DND-41 (cell line): ENCODE results near the gene TOX2.
"Not testable (repeated sequence)": the region's sequence is repeated elsewhere in the genome, so short reads cannot be mapped to it uniquely, and the experiment has no call there.

Experiments
- ATAC-seq: fragments of 200-7000 bp; cut with Tn5 transposase; 3 replicates; pipeline ENCODE4 v1.9.1; 2021; ENCODE audit warnings: low read depth; ENCODE audit not compliant: insufficient read depth
- DNase-seq: peaks from one replicate; pipeline ENCODE4 v3.0.0-alpha.2; 2020
- H2AFZ ChIP-seq: 2 replicates; pipeline ENCODE4 v1.6.0; 2012; ENCODE audit warnings: low read depth, low read length
- H3K27ac ChIP-seq: 2 replicates; pipeline ENCODE4 v1.5.1; 2012; ENCODE audit warnings: low read length, inconsistent platforms
- H3K27me3 ChIP-seq: fragments of 200-600 bp; sonication (generic); 2 replicates; pipeline ENCODE4 v1.6.0; 2012; ENCODE audit warnings: low read length, mild to moderate bottlenecking, inconsistent platforms; ENCODE audit not compliant: insufficient read depth, poor library complexity
- H3K36me3 ChIP-seq: 2 replicates; pipeline ENCODE4 v1.5.1; 2012; ENCODE audit warnings: low read length, inconsistent platforms; ENCODE audit not compliant: insufficient read depth
- H3K4me1 ChIP-seq: 2 replicates; pipeline ENCODE4 v1.5.1; 2012; ENCODE audit warnings: mild to moderate bottlenecking, low read length; ENCODE audit not compliant: insufficient read depth
- H3K4me2 ChIP-seq: 2 replicates; pipeline ENCODE4 v1.6.0; 2012; ENCODE audit warnings: mild to moderate bottlenecking, moderate library complexity, low read length, inconsistent platforms; ENCODE audit not compliant: insufficient read depth
- H3K4me3 ChIP-seq, 2 experiments: fragments of 200-600 bp in 1 of 2; shearing (Covaris generic) in 1 of 2; 2 replicates each; pipeline ENCODE4 v1.5.1; 2012 to 2016; ENCODE audit warnings: inconsistent platforms in 2 of 2, low read length in 2 of 2, mild to moderate bottlenecking in 2 of 2, low read depth in 1 of 2, moderate library complexity in 1 of 2
- H3K79me2 ChIP-seq: 2 replicates; pipeline ENCODE4 v1.6.0; 2012; ENCODE audit warnings: low read length, inconsistent platforms; ENCODE audit not compliant: insufficient read depth
- H3K9ac ChIP-seq: 2 replicates; pipeline ENCODE4 v1.6.0; 2012; ENCODE audit warnings: low read depth, mild to moderate bottlenecking, inconsistent platforms, low read length, moderate library complexity
- H3K9me3 ChIP-seq: 2 replicates; pipeline ENCODE4 v1.5.1; 2012; ENCODE audit warnings: low read length, moderate library complexity, mild to moderate bottlenecking, inconsistent platforms; ENCODE audit not compliant: insufficient read depth, severe bottlenecking
- H4K20me1 ChIP-seq: 2 replicates; pipeline ENCODE4 v1.6.0; 2012; ENCODE audit warnings: low read length; ENCODE audit not compliant: insufficient read depth
- EZH2 ChIP-seq: IDR thresholded peaks from 3 replicates; pipeline ENCODE4 v1.6.1; 2012; ENCODE audit warnings: borderline replicate concordance, low read depth, mild to moderate bottlenecking, moderate library complexity, low read length, inconsistent platforms; ENCODE audit not compliant: severe bottlenecking
- TF ChIP-seq, protein P1 (sequence below): IDR thresholded peaks from 2 replicates; pipeline ENCODE4 v1.5.1; 2012; ENCODE audit warnings: borderline replicate concordance, low read length, moderate library complexity, mild to moderate bottlenecking; ENCODE audit not compliant: poor library complexity, severe bottlenecking; ENCODE audit errors: extremely low read depth

TOX2 gene

DNA sequence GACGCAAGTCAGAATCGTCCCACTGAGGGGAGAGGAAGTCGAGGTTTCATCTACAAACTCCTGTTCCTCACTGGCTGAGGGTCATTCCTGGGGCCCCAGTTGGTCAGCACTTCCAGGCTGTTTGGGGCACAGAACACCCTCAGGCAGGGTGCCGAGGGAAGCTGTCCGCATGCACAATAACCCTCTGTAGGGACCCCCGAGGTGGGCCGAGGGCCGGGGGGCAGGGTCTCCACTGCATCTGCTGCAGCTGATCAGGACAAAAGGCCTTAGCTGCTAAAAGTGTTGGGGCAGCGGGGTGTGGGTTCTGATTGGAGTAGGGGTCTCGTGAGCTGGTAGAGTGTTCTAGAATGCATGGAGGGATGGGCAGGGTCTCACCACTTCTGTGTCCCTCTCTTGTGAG is 125.1 kb downstream of the TOX2 start:
- Histone ChIP-seq H3K79me2 (no peaks in the 10 kb centered on the region), H3K9ac (no peak overlapping the region), H2AFZ (no peak overlapping the region), H3K36me3 (no peaks in the 10 kb centered on the region), H3K4me2 (no peak overlapping the region), H3K27ac (no peak overlapping the region), H3K4me3 (no peak overlapping the region), H3K27me3 (peaks cover 9% of the 10 kb centered on the region), H3K4me1 (no peaks in the 10 kb centered on the region), H4K20me1 (peaks cover 13% of the 10 kb centered on the region; the same call in 1 of the 2 replicates), H3K9me3 (no peaks in the 10 kb centered on the region)
- TF ChIP-seq, protein P1, sequence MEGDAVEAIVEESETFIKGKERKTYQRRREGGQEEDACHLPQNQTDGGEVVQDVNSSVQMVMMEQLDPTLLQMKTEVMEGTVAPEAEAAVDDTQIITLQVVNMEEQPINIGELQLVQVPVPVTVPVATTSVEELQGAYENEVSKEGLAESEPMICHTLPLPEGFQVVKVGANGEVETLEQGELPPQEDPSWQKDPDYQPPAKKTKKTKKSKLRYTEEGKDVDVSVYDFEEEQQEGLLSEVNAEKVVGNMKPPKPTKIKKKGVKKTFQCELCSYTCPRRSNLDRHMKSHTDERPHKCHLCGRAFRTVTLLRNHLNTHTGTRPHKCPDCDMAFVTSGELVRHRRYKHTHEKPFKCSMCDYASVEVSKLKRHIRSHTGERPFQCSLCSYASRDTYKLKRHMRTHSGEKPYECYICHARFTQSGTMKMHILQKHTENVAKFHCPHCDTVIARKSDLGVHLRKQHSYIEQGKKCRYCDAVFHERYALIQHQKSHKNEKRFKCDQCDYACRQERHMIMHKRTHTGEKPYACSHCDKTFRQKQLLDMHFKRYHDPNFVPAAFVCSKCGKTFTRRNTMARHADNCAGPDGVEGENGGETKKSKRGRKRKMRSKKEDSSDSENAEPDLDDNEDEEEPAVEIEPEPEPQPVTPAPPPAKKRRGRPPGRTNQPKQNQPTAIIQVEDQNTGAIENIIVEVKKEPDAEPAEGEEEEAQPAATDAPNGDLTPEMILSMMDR = no peak
- no peak for TF ChIP-seq EZH2
- no peak for ATAC-seq
- no peak for DNase-seq

DNA sequence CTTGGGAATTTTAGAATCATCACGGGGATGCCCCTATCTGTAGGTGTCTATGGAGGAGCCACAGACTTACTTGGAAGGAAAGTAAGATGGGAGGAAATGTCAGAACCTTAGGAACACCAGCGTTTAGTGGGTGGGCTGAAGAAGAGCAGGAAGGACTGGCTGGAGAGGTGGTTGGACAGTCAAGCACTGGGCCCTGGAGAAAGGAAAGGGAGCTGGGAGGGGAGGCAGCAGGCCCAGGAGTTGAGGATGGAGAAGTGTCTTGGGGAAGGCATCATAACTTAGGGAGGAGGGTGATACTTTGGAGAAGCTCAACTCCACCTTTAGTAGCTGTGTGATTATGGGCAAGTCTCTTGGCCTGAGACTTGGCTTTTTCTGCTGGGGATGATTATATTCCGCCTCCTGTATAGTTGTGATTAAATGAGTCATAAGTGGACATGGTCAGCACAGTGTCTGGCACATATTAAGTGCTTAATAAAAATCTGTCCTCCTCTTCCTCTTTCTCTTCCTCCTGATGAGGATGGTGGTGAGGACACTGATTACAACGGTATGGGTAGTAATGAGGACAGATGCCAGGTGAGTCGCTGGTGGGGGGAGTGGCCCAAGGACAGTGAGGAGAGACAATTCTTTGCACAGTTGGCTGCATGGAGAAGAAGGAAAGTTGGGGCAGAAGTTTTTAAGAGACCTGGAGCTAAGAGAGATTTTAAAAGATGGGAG is 125.7 kb downstream of the TOX2 start:
- Histone ChIP-seq H3K4me3 (no peak overlapping the region), H3K79me2 (no peaks in the 10 kb centered on the region), H3K27me3 (peaks cover 9% of the 10 kb centered on the region), H3K4me1 (no peaks in the 10 kb centered on the region), H3K27ac (no peak overlapping the region), H2AFZ (no peak overlapping the region), H3K4me2 (no peak overlapping the region), H4K20me1 (peaks cover 13% of the 10 kb centered on the region; the same call in 1 of the 2 replicates), H3K36me3 (no peaks in the 10 kb centered on the region), H3K9me3 (no peaks in the 10 kb centered on the region), H3K9ac (no peak overlapping the region)
- ATAC-seq = no peak
- DNase-seq = no peak
- TF ChIP-seq EZH2 = no peak

DNA sequence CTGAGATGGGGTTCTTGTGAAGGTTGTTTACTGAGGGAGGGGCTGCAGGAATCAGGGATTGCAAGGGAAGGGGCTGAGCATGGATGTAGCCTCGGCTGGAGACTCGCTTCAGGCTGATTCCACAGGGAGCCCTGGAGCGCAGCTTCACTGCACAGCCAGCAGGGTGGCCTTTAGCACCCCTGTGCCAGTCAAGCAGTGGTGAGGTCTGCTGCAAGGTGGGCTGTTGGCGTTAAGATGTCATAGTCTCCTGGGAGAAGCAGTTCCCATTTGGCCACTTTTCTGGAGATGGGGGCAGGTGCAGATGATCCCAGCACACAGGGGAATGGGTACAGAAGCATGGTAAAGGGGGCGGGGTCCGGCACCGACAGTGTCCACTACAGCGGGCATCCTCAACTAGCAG is 126.3 kb downstream of the TOX2 start:
- Histone ChIP-seq H2AFZ (no peak overlapping the region), H4K20me1 (peaks cover 10% of the 10 kb centered on the region; the same call in 1 of the 2 replicates), H3K4me3 (no peak overlapping the region), H3K4me2 (no peak overlapping the region), H3K9ac (no peak overlapping the region), H3K27ac (no peak overlapping the region), H3K9me3 (no peaks in the 10 kb centered on the region), H3K27me3 (peaks cover 9% of the 10 kb centered on the region), H3K4me1 (no peaks in the 10 kb centered on the region), H3K79me2 (no peaks in the 10 kb centered on the region), H3K36me3 (no peaks in the 10 kb centered on the region)
- ATAC-seq = no peak
- no peak for DNase-seq
- TF ChIP-seq, protein P1 = peak; percentile 26
- TF ChIP-seq EZH2 = no peak

DNA sequence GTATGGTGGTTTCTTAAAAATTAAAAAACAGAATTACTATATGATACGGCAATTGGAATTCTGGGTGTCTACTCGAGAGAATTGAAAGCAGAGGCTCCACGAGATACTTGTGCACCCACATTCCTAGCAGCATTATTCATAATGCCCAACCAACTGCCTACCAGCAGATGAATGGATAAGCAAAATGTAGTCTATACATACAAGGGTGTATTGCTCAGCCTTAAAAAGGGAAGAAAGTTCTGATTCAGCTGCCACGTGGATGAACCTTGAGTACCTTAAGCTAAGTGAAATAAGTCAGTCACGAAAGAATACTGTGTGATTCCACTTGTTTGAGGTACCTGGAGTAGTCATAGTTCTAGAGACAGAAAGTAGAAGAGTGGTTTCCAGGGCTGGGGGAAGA is 130.1 kb downstream of the TOX2 start:
- not testable (repeated sequence) for H4K20me1 ChIP-seq, H3K4me2 ChIP-seq, H3K4me1 ChIP-seq, H3K27me3 ChIP-seq, H3K79me2 ChIP-seq, H2AFZ ChIP-seq, H3K36me3 ChIP-seq, H3K27ac ChIP-seq, DNase-seq, H3K4me3 ChIP-seq, ATAC-seq, H3K9me3 ChIP-seq, H3K9ac ChIP-seq
